GM18951 (cell line): ENCODE measurements around the gene NSG1.
"Not testable (repeated sequence)": the region's sequence is repeated elsewhere in the genome, so short reads cannot be mapped to it uniquely, and the experiment has no call there.

Experiments used
- POLR2A ChIP-seq: IDR thresholded peaks from 4 replicates; pipeline ENCODE4 v1.6.1; 2011; ENCODE audit warnings: mild to moderate bottlenecking; ENCODE audit not compliant: insufficient read length, insufficient read depth; ENCODE audit errors: extremely low read depth
- in situ Hi-C: fragments of 300-500 bp; cut with MboI; formaldehyde crosslinking; loops from one replicate; pipeline ENCODE4 v1.12.0; 2022; ENCODE audit warnings: low sequenced_read_pairs, mixed read lengths, inconsistent platforms; ENCODE audit not compliant: unreplicated experiment

NSG1 gene, protein sequence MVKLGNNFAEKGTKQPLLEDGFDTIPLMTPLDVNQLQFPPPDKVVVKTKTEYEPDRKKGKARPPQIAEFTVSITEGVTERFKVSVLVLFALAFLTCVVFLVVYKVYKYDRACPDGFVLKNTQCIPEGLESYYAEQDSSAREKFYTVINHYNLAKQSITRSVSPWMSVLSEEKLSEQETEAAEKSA

GRCh38 chr4:4386736-4387392 is at the start of gene NSG1:
NSG1 (plus strand) TSS chr4:4387102; CDS start chr4:4387630, 528 bp downstream.
- in situ Hi-C loops: no loop called here
- TF ChIP-seq POLR2A: no peak

- in situ Hi-C loops: loop anchor here (10.0 kb wide), 1 partner anchor 84 kb away; no protein-coding TSS in a partner anchor
- TF ChIP-seq POLR2A: no peak
Observed at GRCh38 chr4:4338210-4339001, 48.5 kb upstream of the NSG1 start.

DNA sequence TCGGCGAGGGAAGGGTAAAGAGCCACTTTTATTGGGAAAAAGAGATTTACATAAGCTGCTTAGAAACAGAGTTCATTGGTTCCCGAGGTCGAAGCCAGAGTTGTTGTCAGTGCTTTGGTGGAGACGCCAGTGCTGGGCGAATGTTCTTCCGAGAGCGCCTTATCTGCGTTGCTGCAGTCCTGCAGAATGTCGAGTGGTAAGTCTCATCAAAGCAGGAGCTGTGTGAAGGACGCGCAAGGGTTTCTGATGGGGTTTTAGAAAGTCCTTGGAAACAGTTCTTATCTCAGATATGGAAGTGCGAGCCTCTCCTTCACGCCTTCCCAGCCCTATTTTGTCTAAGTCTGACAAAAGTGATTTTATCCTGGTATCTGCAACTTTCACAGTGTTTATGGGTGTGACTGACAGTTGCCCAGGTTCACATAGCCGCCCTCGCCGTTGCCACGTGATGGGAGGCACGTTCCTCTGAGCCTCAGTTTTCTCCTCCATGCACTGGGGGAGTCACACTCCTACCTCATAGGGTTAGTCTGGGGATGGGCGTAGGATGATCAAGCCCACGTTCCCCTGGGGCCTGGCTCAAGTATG is 47.3 kb upstream of the NSG1 start:
- TF ChIP-seq POLR2A: no peak
- in situ Hi-C loops: loop anchor here (10.0 kb wide), 1 partner anchor 85 kb away; no protein-coding TSS in a partner anchor

DNA sequence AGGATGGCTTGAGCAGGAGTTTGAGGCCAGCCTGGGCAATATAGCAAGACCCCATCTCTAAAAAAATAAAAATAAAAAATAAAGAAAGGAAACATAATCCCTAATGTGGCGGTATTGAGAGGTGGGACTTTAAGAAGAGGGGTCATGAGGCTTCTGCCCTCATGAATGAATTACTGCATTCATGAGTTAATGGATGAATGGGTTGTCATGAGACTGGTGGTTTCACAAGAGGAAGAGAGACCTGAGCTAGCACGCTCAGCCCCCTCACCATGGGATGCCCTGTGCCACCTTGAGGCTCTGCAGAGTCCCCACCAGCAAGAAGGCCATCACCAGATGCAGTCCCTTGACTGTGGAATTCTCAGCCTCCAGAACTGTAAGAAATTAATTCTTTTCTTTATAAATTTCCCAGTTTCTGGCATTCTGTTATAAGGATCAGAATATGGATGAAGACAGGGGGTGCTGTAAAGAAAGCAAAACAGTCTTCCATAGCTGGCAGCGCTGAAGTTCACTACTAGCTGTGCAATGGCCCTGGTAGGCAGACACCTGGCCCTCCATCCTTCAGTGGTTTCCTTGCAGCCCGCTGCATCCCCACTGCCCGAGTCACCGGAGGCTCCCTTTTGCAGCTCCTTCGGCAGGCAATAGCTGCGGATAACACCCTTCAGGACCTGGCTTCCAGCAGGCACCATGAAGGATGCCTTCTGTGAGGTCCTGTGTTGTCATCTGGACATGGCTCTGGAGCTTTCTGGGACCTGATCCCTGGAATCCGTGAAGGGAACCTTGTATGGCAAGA is 44.8 kb upstream of the NSG1 start:
- in situ Hi-C loops: no loop called here
- TF ChIP-seq POLR2A: no peak

DNA sequence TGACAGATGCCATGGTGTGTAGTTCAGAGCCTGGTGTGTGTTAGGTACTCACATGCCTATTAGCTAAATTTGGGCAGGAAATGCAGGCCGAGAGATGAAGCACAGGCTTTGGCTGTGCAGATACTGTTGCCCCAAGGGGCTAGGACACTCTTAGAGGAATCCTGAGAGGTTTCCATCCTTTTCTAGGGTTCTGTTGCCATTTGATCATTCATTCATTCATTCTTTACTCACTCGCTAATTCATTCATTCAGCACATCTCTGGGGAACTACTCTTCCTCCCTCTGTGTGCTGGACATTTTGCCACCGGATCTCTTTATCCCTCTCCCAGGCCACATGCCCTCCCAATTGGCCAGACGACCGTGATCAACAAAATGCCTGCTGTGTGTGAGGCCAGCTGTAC is 43.9 kb upstream of the NSG1 start:
- in situ Hi-C loops: no loop called here

DNA sequence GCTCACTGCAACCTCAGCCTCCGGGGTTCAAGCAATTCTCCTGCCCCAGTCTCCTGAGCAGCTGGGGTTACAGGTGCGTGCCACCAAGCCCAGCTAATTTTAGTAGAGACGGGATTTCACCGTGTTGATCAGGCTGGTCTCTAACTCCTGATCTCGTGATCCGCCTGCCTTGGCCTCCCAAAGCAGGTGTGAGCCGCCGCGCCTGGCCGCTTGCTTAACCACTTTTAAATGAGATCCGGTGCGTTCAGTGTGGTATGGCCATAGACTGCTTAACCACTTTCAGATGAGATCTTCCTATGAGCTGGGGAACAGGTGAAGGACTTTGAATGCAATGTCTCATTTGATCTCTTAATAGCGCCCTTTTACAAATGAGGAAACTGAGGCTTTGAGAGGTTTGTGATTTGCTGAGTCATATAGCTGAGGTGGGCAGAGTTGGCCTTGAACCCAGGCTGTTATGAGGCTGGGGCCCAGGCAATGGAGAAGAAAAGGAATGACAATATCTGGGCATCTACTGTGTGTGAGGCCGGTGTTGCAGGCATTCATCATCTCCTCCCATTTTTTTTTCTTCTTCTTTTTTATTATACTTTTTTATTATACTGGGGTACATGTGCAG is 41.9 kb upstream of the NSG1 start:
- TF ChIP-seq POLR2A: no peak
- in situ Hi-C loops: no loop called here

More for the DNA sequence above, 43.9 kb upstream of the NSG1 start:
- TF ChIP-seq POLR2A: no peak

DNA sequence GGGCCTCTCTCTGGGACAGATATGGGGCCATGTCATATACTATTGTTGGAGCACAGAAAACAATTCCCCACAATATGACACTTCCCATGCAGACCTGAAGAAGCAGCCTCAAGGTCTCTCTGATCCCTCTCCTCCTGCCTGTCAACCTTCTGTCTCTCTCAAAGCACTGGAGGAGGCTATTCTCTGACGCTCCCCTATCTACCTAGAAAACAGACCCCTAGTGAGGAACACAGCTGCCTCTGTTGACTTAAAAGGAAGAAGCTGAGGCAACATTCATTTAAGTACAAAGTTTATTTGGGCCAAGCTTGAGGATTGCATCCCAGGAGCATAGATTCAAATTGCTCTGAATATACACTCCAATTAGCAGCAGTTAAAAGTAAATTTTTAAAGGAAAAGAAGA is 39.3 kb upstream of the NSG1 start:
- in situ Hi-C loops: no loop called here
- TF ChIP-seq POLR2A: no peak

GRCh38 chr4:4348585-4348984 is 38.3 kb upstream of the NSG1 start:
- in situ Hi-C loops: not testable (repeated sequence)

DNA sequence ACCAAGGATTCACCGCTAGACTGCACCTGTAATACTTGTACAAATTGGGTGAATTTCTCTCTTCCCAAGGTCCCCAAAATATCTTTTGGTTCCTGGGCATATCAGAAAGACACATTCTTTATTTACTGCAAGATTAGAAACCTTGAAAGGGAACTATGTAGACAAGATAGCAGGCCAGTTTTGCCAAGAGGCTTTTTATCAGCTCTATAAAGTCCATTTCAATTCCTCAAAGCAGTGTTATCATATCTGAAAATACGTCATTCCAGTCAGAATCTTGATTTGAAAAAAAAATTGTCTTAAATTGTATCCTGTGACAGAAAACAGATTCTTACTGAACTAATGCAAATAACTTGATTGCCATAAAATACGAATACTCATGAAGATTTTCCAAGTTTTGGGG is 37.0 kb upstream of the NSG1 start:
- TF ChIP-seq POLR2A: no peak
- in situ Hi-C loops: no loop called here

DNA sequence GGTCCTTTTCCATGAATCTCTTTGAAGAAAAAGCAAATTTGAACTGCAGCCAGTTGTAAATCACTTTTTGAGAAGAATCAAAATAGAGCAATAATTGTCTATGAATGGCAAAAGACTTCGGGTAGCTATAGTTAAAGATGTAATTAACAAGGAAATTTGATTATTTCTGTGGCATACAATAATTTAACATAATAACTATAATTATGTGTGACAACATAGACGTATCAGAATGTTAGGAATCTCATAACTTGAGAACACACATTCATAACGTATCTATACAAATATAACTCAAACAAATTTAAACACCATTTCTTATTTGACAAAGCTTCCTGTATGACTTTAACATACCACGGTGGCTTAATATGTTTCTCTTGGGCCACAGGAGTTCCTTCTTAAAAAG is 36.0 kb upstream of the NSG1 start:
- TF ChIP-seq POLR2A: no peak
- in situ Hi-C loops: no loop called here

DNA sequence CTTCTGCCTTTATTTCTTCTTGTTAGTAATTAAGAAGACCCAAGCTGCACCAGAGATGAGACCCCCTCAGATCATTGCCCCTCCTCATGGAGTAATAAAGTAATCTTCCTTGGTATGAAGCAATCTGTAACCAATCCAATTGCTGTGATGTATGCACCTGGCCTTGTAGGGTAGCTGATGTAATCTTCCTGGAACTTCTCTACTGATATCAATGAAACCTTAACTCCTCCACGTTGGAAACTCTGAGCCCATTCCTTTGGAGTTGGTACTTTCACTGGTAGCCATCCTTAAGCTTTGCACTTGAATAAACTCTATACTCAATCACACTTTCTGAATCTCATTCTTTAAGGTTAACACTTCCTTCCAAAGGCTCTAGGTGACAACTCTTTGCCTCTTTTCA is 31.6 kb upstream of the NSG1 start:
- no peak for TF ChIP-seq POLR2A
- in situ Hi-C loops: no loop called here

GRCh38 chr4:4356106-4357041 is 30.5 kb upstream of the NSG1 start:
- in situ Hi-C loops: no loop called here
- no peak for TF ChIP-seq POLR2A
